ENCODE results near the gene CHEK2. TPM values are rescaled to one million over a fixed set of nuclear protein-coding genes. Genes with fewer than 3 reads are reported as not detected.

The CHEK2 gene
- total and polyA plus RNA-seq, 10 donors: 8.1 to 21.2 (median 12.2) TPM

GRCh38 chr22:28647216-28647615 is 94.4 kb downstream of the CHEK2 start:
- intact Hi-C loops (cut with DNase I; ENCODE audit: low total_unique reads): no loop called here
- Histone ChIP-seq H3K27ac (no peak overlapping the region), H3K4me1 (no peaks in the 10 kb centered on the region), H3K36me3 (no peaks in the 10 kb centered on the region), H3K4me3 (no peak overlapping the region), H3K27me3 (replicated peaks in 1 of 7) (peaks cover 0 to 4% (median 0%) of the 10 kb centered on the region in 7 donors), H3K9me3 (peaks cover 0 to 6% (median 1%) of the 10 kb centered on the region in 8 donors)
- WGBS, 5 donors: 95 to 97% (median 95%) methylated on average over 3 of the region's 3 CpGs
- TF ChIP-seq POLR2AphosphoS5 (IDR thresholded peaks at IDR 0.05) (no peak), CTCF (IDR thresholded peaks at IDR 0.05 in 8 of 11, conservative IDR thresholded peaks at IDR 0.05 in 3 of 11) (no peak), POLR2A (IDR thresholded peaks at IDR 0.05) (no peak)
- no peak for DNase-seq

GRCh38 chr22:28639321-28639720 is 102.3 kb downstream of the CHEK2 start:
- Histone ChIP-seq H3K4me1 (no peaks in the 10 kb centered on the region), H3K27ac (no peak overlapping the region), H3K4me3 (no peak overlapping the region), H3K9me3 (no peaks in the 10 kb centered on the region), H3K36me3 (no peaks in the 10 kb centered on the region), H3K27me3 (replicated peaks in 1 of 7) (peaks cover 0 to 4% (median 0%) of the 10 kb centered on the region in 7 donors)
- TF ChIP-seq POLR2AphosphoS5 (IDR thresholded peaks at IDR 0.05) (no peak), CTCF (IDR thresholded peaks at IDR 0.05 in 8 of 11, conservative IDR thresholded peaks at IDR 0.05 in 3 of 11) (no peak), POLR2A (IDR thresholded peaks at IDR 0.05) (no peak)
- intact Hi-C loops (cut with DNase I; ENCODE audit: low total_unique reads): no loop called here
- DNase-seq: no peak
- WGBS, 5 donors: 95 to 100% (median 98%) methylated on average over 2 of the region's 2 CpGs

Small RNAs within 50 kb of the gene (small RNA-seq; reads per million reads assigned to genes)
- gene RN7SL162P: 0 reads per million in 4 donors

Other genes with a start within 250 kb of the CHEK2 start
- 10 to 100 TPM; 22.6 to 69.0 (median 39.5) TPM for gene TTC28, start 62.0 kb downstream of the CHEK2 start, total RNA-seq
- gene TTC28, start 62.0 kb downstream of the CHEK2 start, polyA plus RNA-seq: 1 to 10 TPM in 1 of 3 donors, under 1 TPM in 2; 0.62 to 2.8 (median 0.76) TPM
- 10 to 100 TPM; 13.5 to 24.5 (median 17.2) TPM for gene HSCB, start 219 bp upstream of the CHEK2 start, total RNA-seq
- gene HSCB, start 219 bp upstream of the CHEK2 start, polyA plus RNA-seq: 10 to 100 TPM; 24.8 to 26.6 (median 26.2) TPM
- 10 to 100 TPM; 15.0 to 33.0 (median 25.3) TPM for gene CCDC117, start 30.9 kb upstream of the CHEK2 start, total RNA-seq
- gene CCDC117, start 30.9 kb upstream of the CHEK2 start, polyA plus RNA-seq: 10 to 100 TPM in 1 of 3 donors, 1 to 10 TPM in 2; 6.6 to 10.4 (median 9.7) TPM
- gene XBP1, start 58.7 kb upstream of the CHEK2 start, total RNA-seq: 100 to 1,000 TPM; 136 to 703 (median 251) TPM
- gene XBP1, start 58.7 kb upstream of the CHEK2 start, polyA plus RNA-seq: 10 to 100 TPM; 26.8 to 53.8 (median 47.0) TPM
- 1 to 10 TPM; 1.9 to 4.5 (median 3.4) TPM for gene ZNRF3, start 141.8 kb upstream of the CHEK2 start, total RNA-seq
- gene ZNRF3, start 141.8 kb upstream of the CHEK2 start, polyA plus RNA-seq: under 1 TPM; 0.15 to 0.51 (median 0.30) TPM

Measured in spleen (tissue), 11 donors.